Neuronal stem cell (in vitro differentiated cells): ENCODE results near the gene RAP1GAP2.
"Not testable (repeated sequence)": the region's sequence is repeated elsewhere in the genome, so short reads cannot be mapped to it uniquely, and the experiment has no call there.

Source experiments
- DNase-seq: peaks from one replicate; pipeline ENCODE4 v3.0.0-alpha.2; 2013; ENCODE audit warnings: low spot score
- H2AFZ ChIP-seq: one replicate; pipeline ENCODE4 v1.6.1; 2013; ENCODE audit warnings: mild to moderate bottlenecking, low read length, inconsistent platforms
- H2AK5ac ChIP-seq: 2 replicates; pipeline ENCODE4 v1.6.1; 2013; ENCODE audit warnings: low read depth, mild to moderate bottlenecking, inconsistent platforms, low read length, moderate library complexity, mixed read lengths
- H2BK120ac ChIP-seq: 2 replicates; pipeline ENCODE4 v1.6.1; 2013; ENCODE audit warnings: low read depth, mild to moderate bottlenecking, inconsistent platforms, low read length, moderate library complexity, mixed read lengths
- H2BK12ac ChIP-seq: one replicate; pipeline ENCODE4 v1.6.1; 2013; ENCODE audit warnings: low read length, inconsistent platforms
- H2BK15ac ChIP-seq: 2 replicates; pipeline ENCODE4 v1.6.1; 2013; ENCODE audit warnings: mild to moderate bottlenecking, low read length, inconsistent platforms, mixed read lengths
- H2BK5ac ChIP-seq: one replicate; pipeline ENCODE4 v1.6.1; 2013; ENCODE audit warnings: inconsistent platforms, mild to moderate bottlenecking, low read length, moderate library complexity
- H3K14ac ChIP-seq: one replicate; pipeline ENCODE4 v1.6.1; 2013; ENCODE audit warnings: low read length, inconsistent platforms
- H3K18ac ChIP-seq: 2 replicates; pipeline ENCODE4 v1.6.1; 2013; ENCODE audit warnings: low read length, inconsistent platforms
- H3K23ac ChIP-seq: 2 replicates; pipeline ENCODE4 v1.6.1; 2013; ENCODE audit warnings: low read depth, mild to moderate bottlenecking, mixed read lengths, low read length, inconsistent platforms; ENCODE audit not compliant: poor library complexity
- H3K27ac ChIP-seq: replicated peaks from 3 replicates; pipeline ENCODE4 v1.5.1; 2013; ENCODE audit warnings: low read length, inconsistent platforms
- H3K27me3 ChIP-seq, 3 experiments: 2 replicates each; pipeline ENCODE4 v1.6.1; 2013; ENCODE audit warnings: low read length in 3 of 3, mild to moderate bottlenecking in 2 of 3, inconsistent platforms in 1 of 3, low read depth in 1 of 3, mixed read lengths in 1 of 3, moderate library complexity in 1 of 3; ENCODE audit not compliant: control insufficient read depth in 3 of 3, insufficient read depth in 3 of 3
- H3K36me3 ChIP-seq, 2 donors: replicated peaks in 1 of 2; 2 replicates each; pipeline ENCODE4 v1.6.1; 2013; ENCODE audit warnings: low read length in 2 of 2; ENCODE audit not compliant: control insufficient read depth in 2 of 2, insufficient read depth in 2 of 2
- H3K4ac ChIP-seq: 2 replicates; pipeline ENCODE4 v1.6.1; 2013; ENCODE audit warnings: inconsistent platforms, mild to moderate bottlenecking, low read length, moderate library complexity
- H3K4me1 ChIP-seq, 2 donors: 1 replicate in 1 of 2; 2 replicates in 1 of 2; pipeline ENCODE4 v1.6.1; 2013; ENCODE audit warnings: low read length in 2 of 2, low read depth in 1 of 2; ENCODE audit not compliant: control insufficient read depth in 2 of 2, insufficient read depth in 1 of 2
- H3K4me2 ChIP-seq: one replicate; pipeline ENCODE4 v1.6.1; 2013; ENCODE audit warnings: mild to moderate bottlenecking, low read length, inconsistent platforms; ENCODE audit not compliant: insufficient read depth, poor library complexity, severe bottlenecking
- H3K4me3 ChIP-seq, 2 donors: 2 replicates each; pipeline ENCODE4 v1.5.1; 2013; ENCODE audit warnings: low read length in 2 of 2, mild to moderate bottlenecking in 2 of 2, inconsistent platforms in 1 of 2, moderate library complexity in 1 of 2
- H3K79me1 ChIP-seq: one replicate; pipeline ENCODE4 v1.6.1; 2013; ENCODE audit warnings: low read depth, mild to moderate bottlenecking, inconsistent platforms, low read length, moderate library complexity
- H3K9ac ChIP-seq: one replicate; pipeline ENCODE4 v1.6.1; 2013; ENCODE audit warnings: mild to moderate bottlenecking, low read depth, low read length, inconsistent platforms; ENCODE audit not compliant: poor library complexity
- H3K9me3 ChIP-seq, 2 donors: replicated peaks in 1 of 2; 2 replicates each; pipeline versions ENCODE3 to v1.6.1; 2013; ENCODE audit warnings: low read length in 2 of 2, mild to moderate bottlenecking in 2 of 2, inconsistent platforms in 1 of 2, low read depth in 1 of 2, mixed read lengths in 1 of 2, moderate library complexity in 1 of 2; ENCODE audit not compliant: control insufficient read depth in 2 of 2, insufficient read depth in 1 of 2
- H4K8ac ChIP-seq: one replicate; pipeline ENCODE4 v1.6.1; 2013; ENCODE audit warnings: low read depth, mild to moderate bottlenecking, inconsistent platforms, low read length, moderate library complexity
- H4K91ac ChIP-seq: one replicate; pipeline ENCODE4 v1.6.1; 2013; ENCODE audit warnings: low read length, low read depth, mild to moderate bottlenecking, inconsistent platforms; ENCODE audit not compliant: poor library complexity
- WGBS, 2 donors: extraction: QIAGEN DNeasy Blood & Tissue Kit; methylation state at CpG; one replicate each; pipeline ENCODE4 v1.1.7; 2013; ENCODE audit warnings: missing lambda C conversion rate in 2 of 2, mixed read lengths in 1 of 2; ENCODE audit not compliant: insufficient read length in 2 of 2, insufficient replicate concordance in 1 of 2; ENCODE audit errors: extremely low coverage in 2 of 2; 5-methylcytosine and 5-hydroxymethylcytosine counted together

Gene RAP1GAP2

DNA sequence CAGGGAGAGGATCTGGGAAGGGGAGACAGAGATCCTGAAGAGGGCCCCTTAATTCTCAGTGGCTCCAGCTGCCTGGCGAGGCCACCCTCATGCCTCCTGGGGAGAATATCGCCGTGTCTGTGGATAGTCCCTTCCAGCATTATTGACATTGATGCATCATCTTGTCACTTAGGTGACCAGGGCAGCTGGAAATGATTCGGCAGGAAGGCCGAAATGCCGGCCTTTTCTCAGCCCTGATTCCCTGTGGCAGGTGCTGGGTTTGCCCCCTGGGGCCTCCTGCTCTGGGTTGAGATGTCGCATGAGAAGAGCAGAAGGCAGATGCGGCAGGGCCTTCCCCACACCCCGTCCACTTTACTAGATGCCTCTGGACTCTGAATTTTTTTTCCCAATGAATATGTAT, 89.5 kb downstream of the RAP1GAP2 start:
- H3K4ac ChIP-seq = no peak overlapping the region
- H2BK15ac ChIP-seq = no peak overlapping the region
- no CpG with 5 or more reads among the region's 9 CpGs for WGBS, 2 donors
- DNase-seq = no peak
- H2AFZ ChIP-seq = no peak overlapping the region
- no peak overlapping the region for H3K9ac ChIP-seq
- no peaks in the 10 kb centered on the region for H3K36me3 ChIP-seq
- no peak overlapping the region for H3K14ac ChIP-seq
- H2BK12ac ChIP-seq = no peak overlapping the region
- H3K4me3 ChIP-seq = no peak overlapping the region
- H3K4me1 ChIP-seq = peaks cover 0 to 7% of the 10 kb centered on the region in 2 donors
- H3K27ac ChIP-seq = no peak overlapping the region
- no peaks in the 10 kb centered on the region for H3K79me1 ChIP-seq
- H3K27me3 ChIP-seq = no peaks in the 10 kb centered on the region
- peak overlapping the region; percentile 83 for H2AK5ac ChIP-seq
- no peak overlapping the region for H3K23ac ChIP-seq
- H3K4me2 ChIP-seq = no peak overlapping the region
- H3K9me3 ChIP-seq = no peaks in the 10 kb centered on the region
- no peak overlapping the region for H3K18ac ChIP-seq
- no peak overlapping the region for H4K8ac ChIP-seq
- peak overlapping the region; percentile 79 for H2BK5ac ChIP-seq
- no peak overlapping the region for H4K91ac ChIP-seq
- H2BK120ac ChIP-seq = no peak overlapping the region

- no peak overlapping the region for H2AK5ac ChIP-seq
- no CpG with 5 or more reads among the region's 9 CpGs for WGBS, 2 donors
- no peaks in the 10 kb centered on the region for H3K36me3 ChIP-seq
- H3K23ac ChIP-seq = no peak overlapping the region
- no peak overlapping the region for H2AFZ ChIP-seq
- H3K79me1 ChIP-seq = no peaks in the 10 kb centered on the region
- H2BK120ac ChIP-seq = no peak overlapping the region
- H3K4me1 ChIP-seq = peaks cover 0 to 7% of the 10 kb centered on the region in 2 donors
- H3K4ac ChIP-seq = no peak overlapping the region
- H2BK12ac ChIP-seq = no peak overlapping the region
- H2BK15ac ChIP-seq = no peak overlapping the region
- no peak overlapping the region for H2BK5ac ChIP-seq
- no peak overlapping the region for H4K8ac ChIP-seq
- H3K9me3 ChIP-seq = no peaks in the 10 kb centered on the region
- H3K14ac ChIP-seq = no peak overlapping the region
- DNase-seq = no peak
- H3K18ac ChIP-seq = no peak overlapping the region
- H3K27ac ChIP-seq = no peak overlapping the region
- no peak overlapping the region for H3K4me3 ChIP-seq
- no peak overlapping the region for H4K91ac ChIP-seq
- H3K4me2 ChIP-seq = no peak overlapping the region
- no peak overlapping the region for H3K9ac ChIP-seq
- H3K27me3 ChIP-seq = no peaks in the 10 kb centered on the region
Measured at GRCh38 chr17:2888326-2888725, 92.1 kb downstream of the RAP1GAP2 start.

GRCh38 chr17:2889256-2889655, 93.0 kb downstream of the RAP1GAP2 start:
- peak overlapping the region; percentile 19 for H2AK5ac ChIP-seq
- no peaks in the 10 kb centered on the region for H3K79me1 ChIP-seq
- no peaks in the 10 kb centered on the region for H3K9me3 ChIP-seq
- no peak for DNase-seq
- H3K18ac ChIP-seq = peak overlapping the region; percentile 44
- H2BK5ac ChIP-seq = no peak overlapping the region
- no peak overlapping the region for H3K23ac ChIP-seq
- no peak overlapping the region for H3K4ac ChIP-seq
- H3K4me1 ChIP-seq = peaks cover 0 to 2% of the 10 kb centered on the region in 2 donors
- no peak overlapping the region for H2AFZ ChIP-seq
- H3K9ac ChIP-seq = no peak overlapping the region
- no CpG with 5 or more reads among the region's 8 CpGs for WGBS, 2 donors
- H3K27ac ChIP-seq = no peak overlapping the region
- no peak overlapping the region for H2BK120ac ChIP-seq
- H4K8ac ChIP-seq = no peak overlapping the region
- no peak overlapping the region for H2BK12ac ChIP-seq
- H3K36me3 ChIP-seq = no peaks in the 10 kb centered on the region
- H3K4me2 ChIP-seq = no peak overlapping the region
- H2BK15ac ChIP-seq = peak overlapping the region; percentile 30
- no peak overlapping the region for H4K91ac ChIP-seq
- no peak overlapping the region for H3K14ac ChIP-seq
- H3K4me3 ChIP-seq = no peak overlapping the region
- no peaks in the 10 kb centered on the region for H3K27me3 ChIP-seq

DNA sequence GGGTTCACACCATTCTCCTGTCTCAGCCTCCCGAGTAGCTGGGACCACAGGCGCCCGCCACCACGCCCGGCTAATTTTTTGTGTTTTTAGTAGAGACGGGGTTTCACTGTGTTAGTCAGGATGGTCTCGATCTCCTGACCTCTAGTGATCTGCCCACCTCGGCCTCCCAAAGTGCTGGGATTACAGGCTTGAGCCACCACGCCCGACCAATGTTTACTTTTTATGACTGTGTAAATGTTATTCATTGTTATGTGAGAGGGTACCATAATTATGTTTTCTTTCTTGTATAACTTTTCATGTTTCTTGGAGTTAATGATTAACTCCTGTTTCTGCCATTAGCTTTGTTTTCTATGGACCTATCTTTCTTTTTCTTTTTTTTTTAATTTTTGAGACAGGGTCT, 94.5 kb downstream of the RAP1GAP2 start:
- not testable (repeated sequence) for H2BK15ac ChIP-seq, DNase-seq, H2BK12ac ChIP-seq, H3K14ac ChIP-seq, H3K23ac ChIP-seq, H2BK120ac ChIP-seq, H3K4me3 ChIP-seq, H3K4ac ChIP-seq, H4K8ac ChIP-seq, H3K79me1 ChIP-seq, H2AFZ ChIP-seq, H4K91ac ChIP-seq, H3K4me1 ChIP-seq, H2BK5ac ChIP-seq, H3K36me3 ChIP-seq, H3K27ac ChIP-seq, H3K27me3 ChIP-seq, H3K9ac ChIP-seq, H3K9me3 ChIP-seq, H3K18ac ChIP-seq, H2AK5ac ChIP-seq, H3K4me2 ChIP-seq
- WGBS, 2 donors = no CpG with 5 or more reads among the region's 10 CpGs
